GM18520 (cell line): ENCODE data around the gene COLGALT1.
"Not testable (repeated sequence)": the region's sequence is repeated elsewhere in the genome, so short reads cannot be mapped to it uniquely, and the experiment has no call there.

Experiments used
- ATAC-seq: cut with Tn5 transposase; IDR thresholded peaks from one replicate; pipeline ENCODE4 v1.9.1; 2021; ENCODE audit not compliant: unreplicated experiment

COLGALT1 gene

GRCh38 chr19:17555480-17555928 is at the start of gene COLGALT1:
Gene COLGALT1 (plus strand): TSS chr19:17555649. CDS start chr19:17555714, 65 bp downstream.
- ATAC-seq: peak; percentile 84

GRCh38 chr19:17506745-17507144 is 48.7 kb upstream of the COLGALT1 start:
- no peak for ATAC-seq

- not testable (repeated sequence) for ATAC-seq
Observed at GRCh38 chr19:17508558-17508933, 46.9 kb upstream of the COLGALT1 start.

GRCh38 chr19:17510220-17510993 is 45.0 kb upstream of the COLGALT1 start:
- no peak for ATAC-seq

GRCh38 chr19:17511724-17512573 is 43.5 kb upstream of the COLGALT1 start:
- ATAC-seq: peak; percentile 50

- ATAC-seq: no peak
Observed at GRCh38 chr19:17512574-17512939, 42.9 kb upstream of the COLGALT1 start.

- ATAC-seq: no peak
Observed at GRCh38 chr19:17515408-17516149, 39.9 kb upstream of the COLGALT1 start.

- no peak for ATAC-seq
Observed at GRCh38 chr19:17517898-17518297, 37.6 kb upstream of the COLGALT1 start.

- not testable (repeated sequence) for ATAC-seq
Observed at GRCh38 chr19:17518654-17519053, 36.8 kb upstream of the COLGALT1 start.

GRCh38 chr19:17519967-17520366 is 35.5 kb upstream of the COLGALT1 start:
- ATAC-seq: no peak

- ATAC-seq: no peak
Observed at GRCh38 chr19:17520865-17521264, 34.6 kb upstream of the COLGALT1 start.

- peak; percentile 62 for ATAC-seq
Observed at GRCh38 chr19:17522988-17523872, 32.2 kb upstream of the COLGALT1 start.

- no peak for ATAC-seq
Observed at GRCh38 chr19:17524651-17525050, 30.8 kb upstream of the COLGALT1 start.

- ATAC-seq: no peak
Observed at GRCh38 chr19:17525141-17525540, 30.3 kb upstream of the COLGALT1 start.

GRCh38 chr19:17526922-17527321 is 28.5 kb upstream of the COLGALT1 start:
- peak; percentile 38 for ATAC-seq

GRCh38 chr19:17527326-17527725 is 28.1 kb upstream of the COLGALT1 start:
- no peak for ATAC-seq

- ATAC-seq: no peak
Observed at GRCh38 chr19:17528610-17529009, 26.8 kb upstream of the COLGALT1 start.

- no peak for ATAC-seq
Observed at GRCh38 chr19:17529239-17530158, 25.9 kb upstream of the COLGALT1 start.

- ATAC-seq: no peak
Observed at GRCh38 chr19:17530586-17530985, 24.9 kb upstream of the COLGALT1 start.
